ENCODE measurements around the gene SFXN1.
A peak's percentile ranks its signal among the peaks of the same experiment; 100 is the strongest.
"Not testable (repeated sequence)": the region's sequence is repeated elsewhere in the genome, so short reads cannot be mapped to it uniquely, and the experiment has no call there.

SFXN1 gene

DNA sequence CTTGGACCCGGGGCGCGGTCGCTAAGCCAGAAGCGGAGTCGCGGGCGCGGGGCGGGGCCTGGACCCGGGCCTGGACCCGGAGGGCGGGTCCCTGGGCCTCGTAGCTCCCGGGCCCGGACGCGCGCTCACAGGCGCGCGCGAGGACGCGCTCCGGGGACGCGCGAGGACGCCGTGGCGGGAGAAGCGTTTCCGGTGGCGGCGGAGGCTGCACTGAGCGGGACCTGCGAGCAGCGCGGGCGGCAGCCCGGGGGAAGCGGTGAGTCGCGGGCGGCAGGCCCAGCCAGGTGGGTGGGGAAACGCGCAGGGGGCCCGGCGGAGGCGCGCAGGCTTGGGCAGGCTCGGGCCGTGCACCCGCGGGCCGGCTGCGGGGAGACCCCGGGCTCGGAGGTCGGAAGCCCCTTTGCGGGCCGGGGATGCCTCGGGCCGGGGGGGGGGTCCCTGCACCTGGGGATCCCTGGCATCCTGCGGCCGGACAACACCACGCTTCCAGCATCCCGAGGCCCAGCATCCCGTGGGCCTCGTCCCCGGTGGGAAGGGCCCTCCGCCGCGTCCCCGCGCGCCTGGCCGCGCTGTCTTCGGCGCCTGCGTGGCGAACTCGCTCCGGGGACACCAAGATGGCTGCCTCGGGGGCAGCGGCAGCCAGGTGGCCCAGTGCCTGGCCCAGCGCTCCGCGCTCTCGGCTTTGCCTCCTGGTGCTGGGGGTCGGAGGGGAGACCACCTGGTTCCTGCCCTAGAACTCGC is at the start of gene SFXN1:
TSS of gene SFXN1 (plus strand) at position 177 of the 741 bp plus-strand sequence. CDS start 13,544 bp downstream, outside the sequence.
- DNase-seq (ENCODE audit: low read depth in 2 of 3, low spot score in 2 of 3), result peak; percentile 71 to 75 (median 74)

DNA sequence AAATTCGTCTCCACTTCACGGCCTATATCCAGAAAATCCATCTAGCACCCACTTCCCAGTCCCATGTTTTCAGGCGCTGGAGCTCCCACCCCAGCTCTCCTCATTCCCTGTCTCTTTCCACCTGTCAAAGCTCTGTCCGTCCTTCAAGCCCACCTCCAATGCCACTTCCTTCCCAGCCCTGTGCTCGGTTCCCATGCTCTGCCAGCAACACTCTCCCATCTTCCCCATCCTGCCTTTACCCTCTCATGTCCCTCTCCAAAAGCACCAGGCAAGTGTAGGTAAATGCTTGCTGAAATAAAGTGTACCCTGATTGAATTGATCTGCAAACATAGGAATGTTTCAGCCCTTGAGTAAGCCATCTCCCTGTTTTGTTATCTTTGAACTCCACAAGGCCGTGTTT is 43.6 kb upstream of the SFXN1 start:
- DNase-seq (ENCODE audit: low read depth in 2 of 3, low spot score in 2 of 3), result no peak

GRCh38 chr5:175436359-175436758 is 42.0 kb upstream of the SFXN1 start:
- no peak for DNase-seq (ENCODE audit: low read depth in 2 of 3, low spot score in 2 of 3)

DNA sequence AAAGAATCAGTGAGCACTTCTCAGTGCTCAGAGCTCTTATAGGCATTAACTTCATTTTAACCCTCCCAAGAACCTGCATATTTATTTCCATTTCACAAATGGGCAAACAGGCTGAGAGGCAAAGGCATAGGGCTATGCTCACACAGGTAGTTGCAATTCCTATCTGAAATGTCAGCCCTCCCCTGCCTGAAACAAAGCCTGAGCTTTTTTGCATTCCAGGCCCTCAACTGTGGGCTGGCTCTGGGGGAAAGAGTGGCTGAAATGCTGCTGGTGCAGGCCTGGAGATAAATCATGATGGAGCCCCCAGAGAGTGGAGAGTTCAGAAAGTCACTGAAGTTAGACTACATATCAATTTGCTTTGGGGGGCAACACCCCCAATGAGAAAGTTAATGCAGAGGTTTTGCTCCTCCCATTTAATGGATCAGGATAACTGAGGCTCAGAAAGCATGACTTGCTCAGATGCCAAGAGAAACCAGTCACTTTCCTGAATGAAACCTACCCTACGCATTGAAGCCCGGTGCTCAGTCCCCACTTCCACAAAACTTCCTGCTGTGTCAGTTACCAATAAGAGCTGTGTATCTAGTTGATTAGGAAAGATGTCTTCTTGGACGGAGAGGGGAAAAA is 40.0 kb upstream of the SFXN1 start:
- DNase-seq (ENCODE audit: low read depth in 2 of 3, low spot score in 2 of 3), result no peak

- no peak for DNase-seq (ENCODE audit: low read depth in 2 of 3, low spot score in 2 of 3)
These were observed 34.8 kb upstream of the SFXN1 start for GRCh38 chr5:175443514-175444059.

GRCh38 chr5:175444060-175444904 is 34.1 kb upstream of the SFXN1 start, which contains the start of gene DRD1:
DRD1 (minus strand) TSS chr5:175444182; CDS start chr5:175443099, 1,083 bp downstream.
- peak in 2 of 3 experiments; percentile 38 to 39 for DNase-seq (ENCODE audit: low read depth in 2 of 3, low spot score in 2 of 3)

DNA sequence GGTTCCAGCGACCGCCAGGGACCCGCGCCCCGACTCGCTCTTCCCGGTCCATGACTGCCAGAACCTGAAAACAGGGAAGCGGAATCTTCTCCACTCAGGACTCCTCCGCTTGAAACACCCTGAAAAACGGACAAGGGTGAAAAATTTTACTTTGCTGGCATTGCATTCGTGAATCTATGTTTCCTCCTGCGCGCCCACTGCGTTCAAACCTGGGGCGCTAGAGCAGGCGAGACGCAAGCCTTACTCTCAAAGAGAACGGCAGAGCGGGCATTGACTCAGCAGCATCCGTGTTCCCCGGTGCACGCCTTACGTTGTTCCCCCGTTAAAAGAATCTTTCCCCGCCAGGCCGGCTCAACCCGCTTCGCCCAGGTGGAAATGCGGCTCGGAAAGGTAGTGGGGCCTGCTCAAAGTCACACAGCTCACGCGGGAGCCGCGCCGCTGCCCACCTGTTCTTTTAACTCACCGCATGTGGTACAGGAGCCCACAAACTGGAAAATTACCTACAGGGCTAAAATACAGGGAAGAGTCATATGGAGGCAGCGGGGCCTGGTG is 33.4 kb upstream of the SFXN1 start:
- no peak for DNase-seq (ENCODE audit: low read depth in 2 of 3, low spot score in 2 of 3)

- not testable (repeated sequence) for DNase-seq (ENCODE audit: low read depth in 2 of 3, low spot score in 2 of 3)
These were observed 32.0 kb upstream of the SFXN1 start for GRCh38 chr5:175446378-175446777.

GRCh38 chr5:175447571-175447970 is 30.8 kb upstream of the SFXN1 start:
- no peak for DNase-seq (ENCODE audit: low read depth in 2 of 3, low spot score in 2 of 3)

- no peak for DNase-seq (ENCODE audit: low read depth in 2 of 3, low spot score in 2 of 3)
These were observed 30.1 kb upstream of the SFXN1 start for GRCh38 chr5:175448276-175448675.

DNA sequence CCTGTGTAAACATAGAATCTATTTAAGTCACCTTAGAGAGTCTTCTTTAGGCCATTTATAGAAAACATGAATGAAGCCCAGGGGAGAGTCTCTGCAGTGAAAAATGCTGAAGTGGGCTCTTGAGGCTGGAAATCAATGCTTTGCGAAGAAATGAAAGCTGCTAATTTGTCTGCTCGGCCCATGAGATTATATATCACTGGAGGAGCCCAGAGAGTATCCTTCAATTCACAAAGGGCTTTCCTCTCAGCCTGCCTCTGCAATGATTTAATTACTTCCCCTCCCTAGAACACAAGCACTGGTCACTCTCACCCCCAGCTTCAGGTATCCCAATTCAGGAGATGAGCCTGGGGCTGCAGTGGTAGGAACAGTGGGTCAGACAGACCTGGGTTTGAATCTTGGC is 26.2 kb upstream of the SFXN1 start:
- DNase-seq (ENCODE audit: low read depth in 2 of 3, low spot score in 2 of 3), result no peak

DNA sequence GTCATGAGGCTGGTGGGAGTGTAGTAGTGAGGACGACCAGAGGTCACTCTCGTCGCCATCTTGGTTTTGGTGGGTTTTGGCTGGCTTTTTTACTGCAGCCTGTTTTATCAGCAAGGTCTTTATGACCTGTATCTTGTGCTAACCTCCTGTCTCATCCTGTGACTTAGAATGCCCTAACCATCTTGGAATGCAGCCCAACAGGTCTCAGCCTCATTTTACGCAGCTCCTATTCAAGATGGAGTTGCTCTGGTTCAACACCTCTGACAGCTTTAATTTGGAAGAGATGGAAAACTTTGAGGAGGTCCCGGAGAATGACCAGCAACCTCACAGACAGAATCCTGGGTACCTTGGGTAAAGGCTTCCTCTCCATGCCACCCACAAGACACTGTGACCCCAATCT is 24.0 kb upstream of the SFXN1 start:
- DNase-seq (ENCODE audit: low read depth in 2 of 3, low spot score in 2 of 3), result not testable (repeated sequence)

- DNase-seq (ENCODE audit: low read depth in 2 of 3, low spot score in 2 of 3), result no peak
These were observed 22.1 kb upstream of the SFXN1 start for GRCh38 chr5:175456105-175456742.

- no peak for DNase-seq (ENCODE audit: low read depth in 2 of 3, low spot score in 2 of 3)
These were observed 20.9 kb upstream of the SFXN1 start for GRCh38 chr5:175457466-175457865.

DNA sequence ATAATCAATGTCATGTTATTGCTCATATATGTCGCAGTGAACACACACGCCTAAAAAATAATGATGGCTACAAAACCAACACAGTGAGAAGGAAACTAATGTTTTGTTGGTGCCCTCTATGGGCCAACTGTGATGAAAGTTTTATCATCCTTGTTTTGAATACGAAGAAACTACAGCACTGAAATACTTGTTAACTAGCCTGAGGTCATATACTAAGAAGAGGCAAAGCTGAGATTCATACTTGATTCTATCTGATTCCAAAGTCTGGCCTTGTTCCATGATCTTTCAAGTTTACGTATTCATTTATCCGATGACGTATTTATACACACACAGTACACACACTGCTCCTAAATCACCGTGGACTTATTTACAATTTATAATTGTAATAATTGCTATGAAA is 18.2 kb upstream of the SFXN1 start:
- DNase-seq (ENCODE audit: low read depth in 2 of 3, low spot score in 2 of 3), result no peak

- no peak for DNase-seq (ENCODE audit: low read depth in 2 of 3, low spot score in 2 of 3)
These were observed 17.8 kb upstream of the SFXN1 start for GRCh38 chr5:175460552-175460951.

DNA sequence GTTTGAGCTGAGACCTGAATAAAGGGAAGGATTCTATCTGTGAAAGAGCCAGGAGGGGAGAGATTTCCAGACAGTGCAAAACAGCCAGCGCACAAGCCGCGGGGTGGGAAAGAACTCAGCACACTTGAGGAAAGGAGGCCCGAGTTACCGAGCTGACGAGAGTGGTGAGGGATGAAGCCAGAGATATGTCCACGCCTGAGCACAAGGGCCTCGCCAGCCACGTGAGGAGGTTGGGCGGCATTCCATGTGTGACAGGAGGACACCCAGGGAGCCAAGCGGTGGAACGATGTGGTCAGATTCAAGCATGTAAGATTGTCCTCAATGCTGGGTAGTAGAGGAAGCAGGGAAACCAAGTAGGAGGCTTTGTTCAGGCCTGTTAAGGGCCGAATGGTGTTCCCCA is 17.0 kb upstream of the SFXN1 start:
- no peak for DNase-seq (ENCODE audit: low read depth in 2 of 3, low spot score in 2 of 3)

DNA sequence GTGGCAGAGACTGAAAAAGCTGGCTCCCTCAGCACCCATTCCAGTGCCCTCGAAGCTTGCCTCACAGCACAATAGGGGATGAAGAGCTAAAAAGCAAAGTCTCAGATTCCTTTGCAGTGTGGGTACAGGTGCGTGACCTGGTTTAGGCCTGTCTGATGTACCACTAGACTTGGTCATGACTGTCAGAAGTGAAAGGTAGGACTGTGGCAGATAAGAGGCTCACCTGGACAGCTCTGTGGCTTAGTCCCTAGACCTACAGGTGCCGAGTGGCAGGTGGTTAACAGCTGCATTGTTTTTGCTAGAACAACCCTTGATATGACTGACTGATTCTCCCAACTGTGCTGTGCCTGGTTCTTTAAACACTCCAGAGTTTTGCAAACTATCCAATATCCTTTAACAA is 14.7 kb upstream of the SFXN1 start:
- DNase-seq (ENCODE audit: low read depth in 2 of 3, low spot score in 2 of 3), result no peak

- DNase-seq (ENCODE audit: low read depth in 2 of 3, low spot score in 2 of 3), result peak in 2 of 3 experiments; percentile 13 to 42
These were observed 14.1 kb upstream of the SFXN1 start for GRCh38 chr5:175464074-175464941.

GRCh38 chr5:175464942-175465233 is 13.5 kb upstream of the SFXN1 start:
- DNase-seq (ENCODE audit: low read depth in 2 of 3, low spot score in 2 of 3), result no peak
